Liver (tissue), 9 donors: ENCODE measurements around the gene ABHD6. TPM values are rescaled to one million over a fixed set of nuclear protein-coding genes. Genes with fewer than 3 reads are reported as not detected.

Experiments
- DNase-seq: peaks from one replicate; pipeline ENCODE4 v3.0.0-alpha.2; 2017; ENCODE audit warnings: low spot score
- H3K27ac ChIP-seq, 2 donors: one replicate each; pipeline ENCODE4 v1.7.0; 2013; ENCODE audit warnings: inconsistent platforms in 2 of 2, low read length in 2 of 2, control low read depth in 1 of 2, low read depth in 1 of 2, mild to moderate bottlenecking in 1 of 2
- H3K27me3 ChIP-seq, 4 donors: one replicate each; pipeline versions ENCODE4 v1.6.1 to v1.7.0; 2013; ENCODE audit warnings: low read length in 3 of 4, inconsistent platforms in 1 of 4, mild to moderate bottlenecking in 1 of 4, moderate library complexity in 1 of 4; ENCODE audit not compliant: control insufficient read depth in 4 of 4, insufficient read depth in 4 of 4
- H3K36me3 ChIP-seq, 4 donors: one replicate each; pipeline versions ENCODE4 v1.6.1 to v1.7.0; 2013; ENCODE audit warnings: low read length in 3 of 4, mild to moderate bottlenecking in 3 of 4, low read depth in 1 of 4, moderate library complexity in 1 of 4; ENCODE audit not compliant: control insufficient read depth in 4 of 4, insufficient read depth in 3 of 4
- H3K4me1 ChIP-seq, 4 donors: one replicate each; pipeline versions ENCODE4 v1.6.1 to v1.7.0; 2013; ENCODE audit warnings: low read length in 3 of 4, mild to moderate bottlenecking in 3 of 4, moderate library complexity in 1 of 4; ENCODE audit not compliant: control insufficient read depth in 4 of 4, insufficient read depth in 4 of 4
- H3K4me3 ChIP-seq, 3 donors: one replicate each; pipeline versions ENCODE4 v1.6.1 to v1.7.0; 2013; ENCODE audit warnings: low read length in 3 of 3, control low read depth in 1 of 3, low read depth in 1 of 3, mild to moderate bottlenecking in 1 of 3
- H3K9ac ChIP-seq, 2 donors: one replicate each; pipeline ENCODE4 v1.7.0; 2013; ENCODE audit warnings: low read length in 2 of 2, mild to moderate bottlenecking in 2 of 2, moderate library complexity in 2 of 2, control low read depth in 1 of 2, low read depth in 1 of 2
- H3K9me3 ChIP-seq, 4 donors: one replicate each; pipeline versions ENCODE4 v1.6.1 to v1.7.0; 2013; ENCODE audit warnings: low read length in 3 of 4; ENCODE audit not compliant: control insufficient read depth in 4 of 4
- ATF3 ChIP-seq: IDR thresholded peaks from 2 replicates; pipeline ENCODE4 v1.6.1; 2016; ENCODE audit warnings: antibody characterized with exemption
- EGR1 ChIP-seq, 2 donors: IDR thresholded peaks; 2 replicates each; pipeline ENCODE4 v1.6.1; 2016 to 2018; ENCODE audit warnings: antibody characterized with exemption in 2 of 2, low read depth in 2 of 2
- FOXA1 ChIP-seq: IDR thresholded peaks from 2 replicates; pipeline ENCODE4 v1.6.1; 2016; ENCODE audit warnings: antibody characterized with exemption
- FOXA2 ChIP-seq: IDR thresholded peaks from 2 replicates; pipeline ENCODE4 v1.6.1; 2016; ENCODE audit warnings: antibody characterized with exemption
- GABPA ChIP-seq, 2 donors: IDR thresholded peaks in 1 of 2; conservative IDR thresholded peaks in 1 of 2; 2 replicates each; pipeline ENCODE4 v1.6.1; 2016; ENCODE audit warnings: antibody characterized with exemption in 2 of 2, mild to moderate bottlenecking in 1 of 2, moderate library complexity in 1 of 2
- HNF4A ChIP-seq, 2 donors: conservative IDR thresholded peaks; 2 replicates each; pipeline ENCODE4 v1.6.1; 2016; ENCODE audit warnings: antibody characterized with exemption in 2 of 2, mild to moderate bottlenecking in 2 of 2
- HNF4G ChIP-seq: IDR thresholded peaks from 2 replicates; pipeline ENCODE4 v1.6.1; 2016; ENCODE audit warnings: antibody characterized with exemption
- JUND ChIP-seq, 2 donors: IDR thresholded peaks; 2 replicates each; pipeline ENCODE4 v1.6.1; 2016; ENCODE audit warnings: antibody characterized with exemption in 2 of 2
- NR2F2 ChIP-seq: IDR thresholded peaks from 2 replicates; pipeline ENCODE4 v1.6.1; 2016; ENCODE audit warnings: antibody characterized with exemption
- RAD21 ChIP-seq, 2 donors: IDR thresholded peaks; 2 replicates each; pipeline ENCODE4 v1.6.1; 2016; ENCODE audit warnings: antibody characterized with exemption in 2 of 2, mild to moderate bottlenecking in 2 of 2
- RXRA ChIP-seq, 2 donors: IDR thresholded peaks; 2 replicates each; pipeline ENCODE4 v1.6.1; 2017 to 2018; ENCODE audit warnings: antibody characterized with exemption in 2 of 2, mild to moderate bottlenecking in 1 of 2
- SP1 ChIP-seq: IDR thresholded peaks from 2 replicates; pipeline ENCODE4 v1.6.1; 2018; ENCODE audit warnings: antibody characterized with exemption, mild to moderate bottlenecking
- TAF1 ChIP-seq: conservative IDR thresholded peaks from 2 replicates; pipeline ENCODE4 v1.6.1; 2016; ENCODE audit warnings: antibody characterized with exemption, mild to moderate bottlenecking
- YY1 ChIP-seq: IDR thresholded peaks from 2 replicates; pipeline ENCODE4 v1.6.1; 2016; ENCODE audit warnings: antibody characterized with exemption, mild to moderate bottlenecking
- WGBS: extraction: QIAGEN DNeasy Blood & Tissue Kit; methylation state at CpG from one replicate; pipeline ENCODE4 v1.1.7; 2013; 5-methylcytosine and 5-hydroxymethylcytosine counted together
- polyA plus RNA-seq, 2 donors: library from polyadenylated mRNA; stranded (reverse) in 1 of 2; unstranded in 1 of 2; fragments of 200-250 nt in 1 of 2; fragments of >200 nt in 1 of 2; fragmentation: Nextera tagmentation in 1 of 2; extraction: Ambion mirVana in 1 of 2; gene quantifications; one replicate each; pipeline versions ENCODE4 v1.2.1 to v1.2.3, GENCODE V29; 2013 to 2015
- total RNA-seq, 2 donors: library from RNA; depleted of rRNA; stranded (reverse); fragments of >200 nt; gene quantifications; one replicate each; pipeline ENCODE4 v1.2.3, GENCODE V29; 2014
- TF ChIP-seq, protein P1 (sequence below): IDR thresholded peaks from 2 replicates; pipeline ENCODE4 v1.6.1; 2016; ENCODE audit warnings: antibody characterized with exemption
- TF ChIP-seq, protein P2 (sequence below): IDR thresholded peaks from 2 replicates; pipeline ENCODE4 v1.6.1; 2016; ENCODE audit warnings: antibody characterized with exemption, mild to moderate bottlenecking
- TF ChIP-seq, protein P3 (sequence below): fragments of 150-350 bp; IDR thresholded peaks from 2 replicates; pipeline ENCODE4 v1.5.1; 2017; ENCODE audit warnings: improper control_type of control experiment, low read depth, low read length; ENCODE audit not compliant: missing input control
- TF ChIP-seq, protein P4 (sequence below): IDR thresholded peaks from 2 replicates; pipeline ENCODE4 v1.6.1; 2016; ENCODE audit warnings: antibody characterized with exemption
- donor health status: healthy.
- donor health status: healthy.
- donor health status: healthy.
- donor health status: healthy.
- donor health status: healthy.

Gene ABHD6
- total and polyA plus RNA-seq, 4 donors = 19.8 to 60.9 (median 38.3) TPM

GRCh38 chr3:58308728-58309127 lies 71.1 kb downstream of the ABHD6 start (continued):
- TF ChIP-seq, protein P1, sequence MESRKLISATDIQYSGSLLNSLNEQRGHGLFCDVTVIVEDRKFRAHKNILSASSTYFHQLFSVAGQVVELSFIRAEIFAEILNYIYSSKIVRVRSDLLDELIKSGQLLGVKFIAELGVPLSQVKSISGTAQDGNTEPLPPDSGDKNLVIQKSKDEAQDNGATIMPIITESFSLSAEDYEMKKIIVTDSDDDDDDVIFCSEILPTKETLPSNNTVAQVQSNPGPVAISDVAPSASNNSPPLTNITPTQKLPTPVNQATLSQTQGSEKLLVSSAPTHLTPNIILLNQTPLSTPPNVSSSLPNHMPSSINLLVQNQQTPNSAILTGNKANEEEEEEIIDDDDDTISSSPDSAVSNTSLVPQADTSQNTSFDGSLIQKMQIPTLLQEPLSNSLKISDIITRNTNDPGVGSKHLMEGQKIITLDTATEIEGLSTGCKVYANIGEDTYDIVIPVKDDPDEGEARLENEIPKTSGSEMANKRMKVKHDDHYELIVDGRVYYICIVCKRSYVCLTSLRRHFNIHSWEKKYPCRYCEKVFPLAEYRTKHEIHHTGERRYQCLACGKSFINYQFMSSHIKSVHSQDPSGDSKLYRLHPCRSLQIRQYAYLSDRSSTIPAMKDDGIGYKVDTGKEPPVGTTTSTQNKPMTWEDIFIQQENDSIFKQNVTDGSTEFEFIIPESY = no peak
- TF ChIP-seq TAF1 = no peak

DNA sequence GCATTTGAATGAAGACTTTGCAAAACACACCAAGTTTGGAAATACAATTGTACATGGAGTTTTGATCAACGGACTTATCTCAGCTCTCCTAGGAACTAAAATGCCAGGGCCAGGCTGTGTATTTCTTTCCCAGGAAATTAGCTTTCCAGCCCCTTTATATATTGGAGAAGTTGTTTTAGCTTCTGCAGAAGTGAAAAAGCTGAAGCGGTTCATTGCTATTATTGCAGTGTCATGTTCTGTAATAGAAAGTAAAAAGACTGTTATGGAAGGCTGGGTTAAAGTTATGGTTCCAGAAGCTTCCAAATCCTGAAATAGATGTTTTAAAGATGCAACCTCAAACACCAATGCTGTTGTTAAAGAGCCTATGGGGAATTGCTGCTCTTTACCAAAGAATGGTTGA lies 80.2 kb downstream of the ABHD6 start:
- no peaks in the 10 kb centered on the region for H3K27me3 ChIP-seq
- no peaks in the 10 kb centered on the region for H3K9me3 ChIP-seq
- no peak overlapping the region for H3K27ac ChIP-seq
- DNase-seq = no peak
- TF ChIP-seq SP1 = no peak
- no peak for TF ChIP-seq RXRA (IDR thresholded peaks at IDR 0.05)
- TF ChIP-seq FOXA1 = no peak
- TF ChIP-seq, protein P2, sequence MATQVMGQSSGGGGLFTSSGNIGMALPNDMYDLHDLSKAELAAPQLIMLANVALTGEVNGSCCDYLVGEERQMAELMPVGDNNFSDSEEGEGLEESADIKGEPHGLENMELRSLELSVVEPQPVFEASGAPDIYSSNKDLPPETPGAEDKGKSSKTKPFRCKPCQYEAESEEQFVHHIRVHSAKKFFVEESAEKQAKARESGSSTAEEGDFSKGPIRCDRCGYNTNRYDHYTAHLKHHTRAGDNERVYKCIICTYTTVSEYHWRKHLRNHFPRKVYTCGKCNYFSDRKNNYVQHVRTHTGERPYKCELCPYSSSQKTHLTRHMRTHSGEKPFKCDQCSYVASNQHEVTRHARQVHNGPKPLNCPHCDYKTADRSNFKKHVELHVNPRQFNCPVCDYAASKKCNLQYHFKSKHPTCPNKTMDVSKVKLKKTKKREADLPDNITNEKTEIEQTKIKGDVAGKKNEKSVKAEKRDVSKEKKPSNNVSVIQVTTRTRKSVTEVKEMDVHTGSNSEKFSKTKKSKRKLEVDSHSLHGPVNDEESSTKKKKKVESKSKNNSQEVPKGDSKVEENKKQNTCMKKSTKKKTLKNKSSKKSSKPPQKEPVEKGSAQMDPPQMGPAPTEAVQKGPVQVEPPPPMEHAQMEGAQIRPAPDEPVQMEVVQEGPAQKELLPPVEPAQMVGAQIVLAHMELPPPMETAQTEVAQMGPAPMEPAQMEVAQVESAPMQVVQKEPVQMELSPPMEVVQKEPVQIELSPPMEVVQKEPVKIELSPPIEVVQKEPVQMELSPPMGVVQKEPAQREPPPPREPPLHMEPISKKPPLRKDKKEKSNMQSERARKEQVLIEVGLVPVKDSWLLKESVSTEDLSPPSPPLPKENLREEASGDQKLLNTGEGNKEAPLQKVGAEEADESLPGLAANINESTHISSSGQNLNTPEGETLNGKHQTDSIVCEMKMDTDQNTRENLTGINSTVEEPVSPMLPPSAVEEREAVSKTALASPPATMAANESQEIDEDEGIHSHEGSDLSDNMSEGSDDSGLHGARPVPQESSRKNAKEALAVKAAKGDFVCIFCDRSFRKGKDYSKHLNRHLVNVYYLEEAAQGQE = no peak
- no peak for TF ChIP-seq HNF4A (conservative IDR thresholded peaks at IDR 0.05)
- no peak for TF ChIP-seq EGR1 (IDR thresholded peaks at IDR 0.05; ENCODE audit: low read depth in 2 of 2)
- no peak for TF ChIP-seq NR2F2
- TF ChIP-seq YY1 = no peak
- TF ChIP-seq ATF3 = no peak
- TF ChIP-seq, protein P3, sequence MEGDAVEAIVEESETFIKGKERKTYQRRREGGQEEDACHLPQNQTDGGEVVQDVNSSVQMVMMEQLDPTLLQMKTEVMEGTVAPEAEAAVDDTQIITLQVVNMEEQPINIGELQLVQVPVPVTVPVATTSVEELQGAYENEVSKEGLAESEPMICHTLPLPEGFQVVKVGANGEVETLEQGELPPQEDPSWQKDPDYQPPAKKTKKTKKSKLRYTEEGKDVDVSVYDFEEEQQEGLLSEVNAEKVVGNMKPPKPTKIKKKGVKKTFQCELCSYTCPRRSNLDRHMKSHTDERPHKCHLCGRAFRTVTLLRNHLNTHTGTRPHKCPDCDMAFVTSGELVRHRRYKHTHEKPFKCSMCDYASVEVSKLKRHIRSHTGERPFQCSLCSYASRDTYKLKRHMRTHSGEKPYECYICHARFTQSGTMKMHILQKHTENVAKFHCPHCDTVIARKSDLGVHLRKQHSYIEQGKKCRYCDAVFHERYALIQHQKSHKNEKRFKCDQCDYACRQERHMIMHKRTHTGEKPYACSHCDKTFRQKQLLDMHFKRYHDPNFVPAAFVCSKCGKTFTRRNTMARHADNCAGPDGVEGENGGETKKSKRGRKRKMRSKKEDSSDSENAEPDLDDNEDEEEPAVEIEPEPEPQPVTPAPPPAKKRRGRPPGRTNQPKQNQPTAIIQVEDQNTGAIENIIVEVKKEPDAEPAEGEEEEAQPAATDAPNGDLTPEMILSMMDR = no peak
- TF ChIP-seq HNF4G = no peak
- TF ChIP-seq, protein P1 = no peak
- TF ChIP-seq GABPA (IDR thresholded peaks at IDR 0.05 in 1 of 2, conservative IDR thresholded peaks at IDR 0.05 in 1 of 2) = no peak
- TF ChIP-seq TAF1 = no peak
- no peak for TF ChIP-seq FOXA2
- no peak for TF ChIP-seq JUND (IDR thresholded peaks at IDR 0.05)
- no peak for TF ChIP-seq RAD21 (IDR thresholded peaks at IDR 0.05)
- TF ChIP-seq, protein P4, sequence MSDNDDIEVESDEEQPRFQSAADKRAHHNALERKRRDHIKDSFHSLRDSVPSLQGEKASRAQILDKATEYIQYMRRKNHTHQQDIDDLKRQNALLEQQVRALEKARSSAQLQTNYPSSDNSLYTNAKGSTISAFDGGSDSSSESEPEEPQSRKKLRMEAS = no peak
- 85% methylated on average over 2 of the region's 2 CpGs for WGBS
- H3K36me3 ChIP-seq = peaks cover 7 to 48% (median 39%) of the 10 kb centered on the region in 4 donors
- H3K9ac ChIP-seq = no peak overlapping the region
- peaks cover 0 to 17% (median 7%) of the 10 kb centered on the region in 4 donors for H3K4me1 ChIP-seq
- H3K4me3 ChIP-seq = no peak overlapping the region
